Measurements from ENCODE around the gene GDF10.

GDF10 gene

GRCh38 chr10:47276071-47276470, 23.9 kb upstream of the GDF10 start:
- no peak overlapping the region for H3K27ac ChIP-seq (ENCODE audit: low read length, poor library complexity, severe bottlenecking)
- H2BK5ac ChIP-seq (ENCODE audit: low read depth, low read length, poor library complexity, severe bottlenecking), result no peak overlapping the region
- no peak overlapping the region for H3K23ac ChIP-seq (ENCODE audit: low read length in 2 of 2)
- no peak for DNase-seq
- no peak overlapping the region for H4K91ac ChIP-seq (ENCODE audit: low read length)
- no peak overlapping the region for H2AFZ ChIP-seq (ENCODE audit: low read depth, low read length)
- H3K4me2 ChIP-seq (ENCODE audit: low read length, poor library complexity, severe bottlenecking), result no peak overlapping the region
- no peaks in the 10 kb centered on the region for H3K36me3 ChIP-seq (ENCODE audit: control insufficient read depth in 1 of 2, insufficient read depth in 2 of 2, low read depth in 1 of 2, low read length in 2 of 2)
- H2BK12ac ChIP-seq (ENCODE audit: low read length in 2 of 2), result no peak overlapping the region
- no peaks in the 10 kb centered on the region for H3K79me1 ChIP-seq (replicated peaks; ENCODE audit: low read length, poor library complexity, severe bottlenecking)
- H3K4ac ChIP-seq (ENCODE audit: low read depth in 1 of 2, low read length in 2 of 2), result no peak overlapping the region
- no peak overlapping the region for H2AK5ac ChIP-seq (ENCODE audit: low read length, severe bottlenecking)
- no peak overlapping the region for H3K4me3 ChIP-seq (ENCODE audit: insufficient read depth in 1 of 2, low read depth in 1 of 2, low read length in 2 of 2)
- no peak overlapping the region for H4K8ac ChIP-seq (ENCODE audit: low read length)
- no peak overlapping the region for H3K18ac ChIP-seq (ENCODE audit: low read depth in 1 of 2, low read length in 2 of 2)
- peaks cover 11 to 23% of the 10 kb centered on the region in 2 experiments for H3K27me3 ChIP-seq (ENCODE audit: control insufficient read depth in 1 of 2, insufficient read depth in 1 of 2, low read length in 2 of 2)
- H2BK120ac ChIP-seq (ENCODE audit: low read depth, low read length), result no peak overlapping the region
- peaks cover 20% of the 10 kb centered on the region for H3K9me3 ChIP-seq (ENCODE audit: control insufficient read depth, low read length)
- WGBS, result 65% methylated on average over 2 of the region's 2 CpGs
- no peaks in the 10 kb centered on the region for H3K4me1 ChIP-seq (ENCODE audit: control insufficient read depth, insufficient read depth, low read depth, low read length)
- no peak overlapping the region for H3K9ac ChIP-seq (ENCODE audit: low read length)
- H2BK15ac ChIP-seq (ENCODE audit: low read depth, poor library complexity, severe bottlenecking), result no peak overlapping the region
- H3K14ac ChIP-seq (ENCODE audit: low read length in 2 of 2), result no peak overlapping the region

- Histone ChIP-seq H3K4ac (ENCODE audit: low read depth in 1 of 2, low read length in 2 of 2) (no peak overlapping the region), H3K79me1 (replicated peaks; ENCODE audit: low read length, poor library complexity, severe bottlenecking) (no peaks in the 10 kb centered on the region), H2AFZ (ENCODE audit: low read depth, low read length) (no peak overlapping the region), H3K4me3 (ENCODE audit: insufficient read depth in 1 of 2, low read depth in 1 of 2, low read length in 2 of 2) (no peak overlapping the region), H3K9ac (ENCODE audit: low read length) (no peak overlapping the region), H4K8ac (ENCODE audit: low read length) (no peak overlapping the region), H3K36me3 (ENCODE audit: control insufficient read depth in 1 of 2, insufficient read depth in 2 of 2, low read depth in 1 of 2, low read length in 2 of 2) (no peaks in the 10 kb centered on the region), H2BK15ac (ENCODE audit: low read depth, poor library complexity, severe bottlenecking) (no peak overlapping the region), H3K4me1 (ENCODE audit: control insufficient read depth, insufficient read depth, low read depth, low read length) (no peaks in the 10 kb centered on the region), H2BK5ac (ENCODE audit: low read depth, low read length, poor library complexity, severe bottlenecking) (no peak overlapping the region), H3K23ac (ENCODE audit: low read length in 2 of 2) (no peak overlapping the region), H3K18ac (ENCODE audit: low read depth in 1 of 2, low read length in 2 of 2) (no peak overlapping the region), H3K14ac (ENCODE audit: low read length in 2 of 2) (no peak overlapping the region), H2BK12ac (ENCODE audit: low read length in 2 of 2) (no peak overlapping the region), H2AK5ac (ENCODE audit: low read length, severe bottlenecking) (no peak overlapping the region), H2BK120ac (ENCODE audit: low read depth, low read length) (no peak overlapping the region), H3K4me2 (ENCODE audit: low read length, poor library complexity, severe bottlenecking) (no peak overlapping the region), H3K27ac (ENCODE audit: low read length, poor library complexity, severe bottlenecking) (no peak overlapping the region), H3K27me3 (ENCODE audit: control insufficient read depth in 1 of 2, insufficient read depth in 1 of 2, low read length in 2 of 2) (peaks cover 11 to 29% of the 10 kb centered on the region in 2 experiments), H3K9me3 (ENCODE audit: control insufficient read depth, low read length) (peaks cover 15% of the 10 kb centered on the region), H4K91ac (ENCODE audit: low read length) (no peak overlapping the region)
- WGBS, result 79% methylated on average over 11 of the region's 11 CpGs
- no peak for DNase-seq
Observed at GRCh38 chr10:47276576-47277351, 23.2 kb upstream of the GDF10 start.

GRCh38 chr10:47277352-47278151, 22.4 kb upstream of the GDF10 start:
- H3K36me3 ChIP-seq (ENCODE audit: control insufficient read depth in 1 of 2, insufficient read depth in 2 of 2, low read depth in 1 of 2, low read length in 2 of 2), result no peaks in the 10 kb centered on the region
- H4K8ac ChIP-seq (ENCODE audit: low read length), result no peak overlapping the region
- H3K4me1 ChIP-seq (ENCODE audit: control insufficient read depth, insufficient read depth, low read depth, low read length), result no peaks in the 10 kb centered on the region
- no peak overlapping the region for H2BK120ac ChIP-seq (ENCODE audit: low read depth, low read length)
- no peak overlapping the region for H2AK5ac ChIP-seq (ENCODE audit: low read length, severe bottlenecking)
- DNase-seq, result no peak
- H3K27ac ChIP-seq (ENCODE audit: low read length, poor library complexity, severe bottlenecking), result no peak overlapping the region
- no peak overlapping the region for H3K14ac ChIP-seq (ENCODE audit: low read length in 2 of 2)
- H3K27me3 ChIP-seq (ENCODE audit: control insufficient read depth in 1 of 2, insufficient read depth in 1 of 2, low read length in 2 of 2), result peaks cover 11 to 34% of the 10 kb centered on the region in 2 experiments
- no peak overlapping the region for H3K4me3 ChIP-seq (ENCODE audit: insufficient read depth in 1 of 2, low read depth in 1 of 2, low read length in 2 of 2)
- H3K9me3 ChIP-seq (ENCODE audit: control insufficient read depth, low read length), result peaks cover 13% of the 10 kb centered on the region
- H2AFZ ChIP-seq (ENCODE audit: low read depth, low read length), result no peak overlapping the region
- H3K23ac ChIP-seq (ENCODE audit: low read length in 2 of 2), result no peak overlapping the region
- H4K91ac ChIP-seq (ENCODE audit: low read length), result no peak overlapping the region
- H3K4ac ChIP-seq (ENCODE audit: low read depth in 1 of 2, low read length in 2 of 2), result no peak overlapping the region
- WGBS, result 65% methylated on average over 7 of the region's 7 CpGs
- no peak overlapping the region for H3K18ac ChIP-seq (ENCODE audit: low read depth in 1 of 2, low read length in 2 of 2)
- no peak overlapping the region for H3K9ac ChIP-seq (ENCODE audit: low read length)
- no peak overlapping the region for H3K4me2 ChIP-seq (ENCODE audit: low read length, poor library complexity, severe bottlenecking)
- no peak overlapping the region for H2BK5ac ChIP-seq (ENCODE audit: low read depth, low read length, poor library complexity, severe bottlenecking)
- no peak overlapping the region for H2BK15ac ChIP-seq (ENCODE audit: low read depth, poor library complexity, severe bottlenecking)
- no peaks in the 10 kb centered on the region for H3K79me1 ChIP-seq (replicated peaks; ENCODE audit: low read length, poor library complexity, severe bottlenecking)
- no peak overlapping the region for H2BK12ac ChIP-seq (ENCODE audit: low read length in 2 of 2)

- H3K4ac ChIP-seq (ENCODE audit: low read depth in 1 of 2, low read length in 2 of 2), result no peak overlapping the region
- H3K27me3 ChIP-seq (ENCODE audit: control insufficient read depth in 1 of 2, insufficient read depth in 1 of 2, low read length in 2 of 2), result peaks cover 11 to 39% of the 10 kb centered on the region in 2 experiments
- H3K18ac ChIP-seq (ENCODE audit: low read depth in 1 of 2, low read length in 2 of 2), result no peak overlapping the region
- H4K8ac ChIP-seq (ENCODE audit: low read length), result no peak overlapping the region
- H3K27ac ChIP-seq (ENCODE audit: low read length, poor library complexity, severe bottlenecking), result no peak overlapping the region
- H2AFZ ChIP-seq (ENCODE audit: low read depth, low read length), result no peak overlapping the region
- H3K36me3 ChIP-seq (ENCODE audit: control insufficient read depth in 1 of 2, insufficient read depth in 2 of 2, low read depth in 1 of 2, low read length in 2 of 2), result no peaks in the 10 kb centered on the region
- H2AK5ac ChIP-seq (ENCODE audit: low read length, severe bottlenecking), result no peak overlapping the region
- no peak overlapping the region for H3K4me2 ChIP-seq (ENCODE audit: low read length, poor library complexity, severe bottlenecking)
- no peak overlapping the region for H3K9ac ChIP-seq (ENCODE audit: low read length)
- no peak overlapping the region for H4K91ac ChIP-seq (ENCODE audit: low read length)
- H2BK5ac ChIP-seq (ENCODE audit: low read depth, low read length, poor library complexity, severe bottlenecking), result no peak overlapping the region
- H2BK15ac ChIP-seq (ENCODE audit: low read depth, poor library complexity, severe bottlenecking), result no peak overlapping the region
- H3K4me1 ChIP-seq (ENCODE audit: control insufficient read depth, insufficient read depth, low read depth, low read length), result no peaks in the 10 kb centered on the region
- H3K23ac ChIP-seq (ENCODE audit: low read length in 2 of 2), result no peak overlapping the region
- H2BK120ac ChIP-seq (ENCODE audit: low read depth, low read length), result no peak overlapping the region
- H3K9me3 ChIP-seq (ENCODE audit: control insufficient read depth, low read length), result peaks cover 10% of the 10 kb centered on the region
- WGBS, result 86% methylated on average over 15 of the region's 15 CpGs
- H3K79me1 ChIP-seq (replicated peaks; ENCODE audit: low read length, poor library complexity, severe bottlenecking), result no peaks in the 10 kb centered on the region
- no peak overlapping the region for H3K4me3 ChIP-seq (ENCODE audit: insufficient read depth in 1 of 2, low read depth in 1 of 2, low read length in 2 of 2)
- no peak overlapping the region for H2BK12ac ChIP-seq (ENCODE audit: low read length in 2 of 2)
- no peak overlapping the region for H3K14ac ChIP-seq (ENCODE audit: low read length in 2 of 2)
- no peak for DNase-seq
Observed at GRCh38 chr10:47278152-47278473, 21.9 kb upstream of the GDF10 start.

All from mesenchymal stem cell (in vitro differentiated cells and primary cell).